HS-5 (cell line): Measurements from ENCODE around the gene SLC1A7.

Experiments used
- DNase-seq: peaks from one replicate; pipeline ENCODE4 v3.0.0-alpha.2; 2012; ENCODE audit warnings: low read depth

SLC1A7 gene

GRCh38 chr1:53133261-53134041 lies 9.0 kb downstream of the SLC1A7 start:
- DNase-seq: no peak

GRCh38 chr1:53132176-53132575 lies 10.3 kb downstream of the SLC1A7 start:
- no peak for DNase-seq

DNA sequence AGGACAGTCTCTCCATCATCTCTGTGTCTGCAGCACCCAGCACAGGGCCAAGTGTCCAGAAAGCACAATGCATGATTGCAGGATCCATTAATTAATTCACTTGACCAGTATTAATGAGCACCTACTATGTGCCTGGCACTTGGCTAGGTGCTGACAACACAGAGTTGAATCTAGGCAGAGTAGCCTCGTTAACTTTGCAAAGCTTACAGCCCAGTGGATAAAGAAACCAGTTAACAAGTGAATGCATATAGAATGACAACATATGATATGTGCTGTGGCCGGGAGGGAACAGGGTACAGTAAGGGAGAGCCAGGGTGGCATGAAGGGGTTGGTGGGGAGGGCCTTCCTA lies 10.9 kb downstream of the SLC1A7 start:
- no peak for DNase-seq

GRCh38 chr1:53130878-53131589 lies 11.4 kb downstream of the SLC1A7 start:
- no peak for DNase-seq

DNA sequence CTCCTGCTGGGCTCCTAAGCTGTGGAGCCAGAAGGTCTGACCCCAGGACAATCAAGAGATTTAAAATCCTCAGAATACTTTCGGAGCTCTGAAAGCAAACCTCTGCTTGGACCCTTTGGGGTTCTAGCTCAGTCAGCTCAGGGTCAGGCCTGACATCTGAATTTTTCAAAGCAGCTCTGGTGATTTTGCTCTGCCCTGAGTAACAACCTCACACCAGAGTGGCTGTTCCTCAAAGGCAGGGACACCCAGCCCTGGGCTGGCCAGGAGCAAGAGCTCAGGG lies 11.9 kb downstream of the SLC1A7 start:
- no peak for DNase-seq

GRCh38 chr1:53129891-53130597 lies 12.4 kb downstream of the SLC1A7 start:
- no peak for DNase-seq

DNA sequence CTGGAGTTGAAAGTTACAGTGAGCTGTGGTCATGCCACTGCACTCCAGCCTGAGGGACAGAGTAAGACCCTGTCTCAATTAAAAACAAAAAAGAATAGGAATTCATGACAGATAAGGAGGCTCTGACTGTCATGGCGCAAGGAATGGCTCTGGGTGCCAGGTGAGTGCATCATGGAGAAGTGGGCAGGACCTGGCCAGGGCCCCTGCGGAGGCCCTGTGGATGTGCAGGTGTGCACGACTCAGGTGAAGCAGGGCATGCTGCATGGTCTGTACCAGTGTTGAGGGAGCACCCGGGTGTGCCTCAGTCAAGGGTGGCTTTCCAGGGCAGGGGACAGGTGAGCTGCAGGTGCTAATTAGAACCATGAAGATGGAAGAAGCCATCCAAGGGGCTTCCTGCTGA lies 14.0 kb downstream of the SLC1A7 start:
- no peak for DNase-seq

DNA sequence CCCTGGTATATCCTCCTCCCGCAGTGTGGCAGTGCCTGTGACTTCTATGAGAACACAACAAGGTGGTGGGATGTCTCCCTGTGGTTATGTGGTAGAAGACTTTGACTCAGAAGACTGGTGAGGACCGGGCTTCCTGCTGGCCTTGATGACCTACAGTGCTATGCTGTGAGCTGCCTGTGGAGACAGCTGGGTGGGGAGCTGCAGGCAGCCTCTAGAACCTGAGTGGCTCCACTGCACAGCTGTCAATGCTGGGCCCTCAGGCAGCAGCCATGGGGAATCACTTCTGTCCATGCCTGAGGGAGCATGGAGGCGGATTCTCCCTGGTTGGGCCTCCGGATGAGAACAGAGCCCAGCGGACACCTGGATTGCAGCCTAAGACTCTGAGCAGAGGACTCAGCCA lies 14.9 kb downstream of the SLC1A7 start:
- DNase-seq: no peak

DNA sequence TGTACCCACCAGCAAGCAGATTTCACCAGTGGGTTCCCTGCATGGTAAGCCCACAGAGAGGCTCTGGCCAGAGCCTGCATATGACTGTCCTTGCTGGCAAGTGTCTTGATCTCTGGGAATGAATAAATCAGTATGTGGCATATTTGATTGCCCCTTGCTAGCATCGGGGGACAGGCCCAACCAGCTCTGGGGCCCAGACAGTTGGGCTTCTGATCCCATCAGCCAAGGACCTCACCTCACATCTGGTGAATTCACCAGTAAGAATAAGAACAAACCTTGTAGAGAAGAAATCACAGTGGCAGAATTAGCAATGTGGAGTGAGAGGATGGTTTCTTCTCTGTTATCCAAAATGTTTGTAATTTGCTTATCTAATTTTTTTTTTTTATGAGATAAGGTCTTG lies 15.9 kb downstream of the SLC1A7 start:
- DNase-seq: no peak

DNA sequence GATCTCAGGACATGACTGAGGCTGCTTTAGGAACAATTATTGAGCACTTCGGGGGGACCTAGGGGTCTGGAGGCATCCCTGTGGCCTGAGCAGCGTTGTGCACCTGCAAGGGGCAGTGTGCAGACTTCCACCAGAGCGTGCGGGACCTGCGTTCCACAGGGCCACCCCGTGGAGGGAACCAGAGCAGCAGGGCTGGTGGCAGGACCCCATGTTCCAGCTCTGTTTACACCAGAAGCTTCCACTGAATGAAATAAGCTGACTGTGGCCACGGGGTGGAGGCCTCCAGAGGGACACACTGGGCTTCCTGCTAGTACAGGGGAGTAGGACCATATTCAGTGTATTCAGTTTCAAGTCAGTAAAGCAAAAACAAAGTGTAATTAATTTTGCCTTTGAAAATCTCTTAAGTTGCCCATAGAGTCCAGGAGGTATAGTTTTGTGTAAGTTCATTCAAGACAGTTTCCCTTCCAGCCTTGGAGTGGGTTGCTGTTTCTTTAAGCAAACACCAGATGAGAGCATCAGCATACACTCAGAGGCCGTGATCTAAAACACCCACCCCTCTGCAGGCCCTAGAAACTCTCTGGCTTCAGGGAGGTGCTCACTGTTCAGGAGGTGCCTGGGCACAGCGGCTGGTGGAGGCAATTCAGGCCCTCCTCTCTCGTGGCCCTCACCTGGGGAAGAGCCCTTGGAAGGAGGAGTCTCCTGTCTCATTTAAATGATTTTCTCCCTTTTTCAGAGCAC lies 16.6 kb downstream of the SLC1A7 start:
- DNase-seq: no peak

DNA sequence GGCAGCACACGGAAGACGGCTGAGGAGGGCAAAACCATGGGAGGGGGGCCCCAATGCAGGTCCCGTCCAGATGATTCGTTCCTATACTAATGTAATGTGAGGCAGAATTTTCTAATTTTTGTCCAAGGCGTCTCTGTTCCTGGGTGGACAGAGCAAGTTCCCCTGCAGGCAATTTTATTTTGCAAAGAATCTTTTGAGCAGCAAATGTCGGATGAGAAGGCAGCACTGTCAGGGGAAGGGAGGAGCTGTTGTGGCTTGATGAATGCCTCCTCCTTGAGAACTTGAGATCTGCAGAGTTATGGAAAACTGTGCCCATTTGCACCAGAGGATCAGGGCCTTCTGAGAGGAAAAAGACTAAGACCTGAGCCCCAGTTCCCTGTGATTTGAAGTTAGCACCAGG lies 17.3 kb downstream of the SLC1A7 start:
- no peak for DNase-seq

GRCh38 chr1:53123453-53124140 lies 18.8 kb downstream of the SLC1A7 start:
- no peak for DNase-seq

DNA sequence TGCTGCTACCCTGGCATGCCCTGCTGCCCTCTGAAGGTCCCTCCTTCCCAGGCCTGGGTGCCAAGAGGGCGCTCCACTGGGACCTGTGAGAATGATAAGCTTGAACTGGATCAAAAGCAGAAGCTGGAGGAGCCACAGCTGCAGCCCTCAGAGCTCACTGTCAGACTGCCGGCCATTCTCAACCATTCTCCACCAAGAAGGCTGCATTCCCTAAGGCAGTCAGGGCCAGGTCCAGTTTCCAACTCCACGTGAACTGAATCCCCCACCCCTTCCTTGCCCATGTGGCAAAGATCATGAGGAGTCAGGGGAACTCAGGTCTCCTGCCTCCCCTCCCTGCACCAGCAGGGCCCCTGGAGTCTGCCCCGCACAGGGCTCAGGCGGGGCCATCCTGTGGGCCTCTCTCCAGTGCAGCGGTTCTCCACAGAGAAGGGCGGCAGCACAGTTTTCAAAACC lies 19.5 kb downstream of the SLC1A7 start:
- DNase-seq: no peak

DNA sequence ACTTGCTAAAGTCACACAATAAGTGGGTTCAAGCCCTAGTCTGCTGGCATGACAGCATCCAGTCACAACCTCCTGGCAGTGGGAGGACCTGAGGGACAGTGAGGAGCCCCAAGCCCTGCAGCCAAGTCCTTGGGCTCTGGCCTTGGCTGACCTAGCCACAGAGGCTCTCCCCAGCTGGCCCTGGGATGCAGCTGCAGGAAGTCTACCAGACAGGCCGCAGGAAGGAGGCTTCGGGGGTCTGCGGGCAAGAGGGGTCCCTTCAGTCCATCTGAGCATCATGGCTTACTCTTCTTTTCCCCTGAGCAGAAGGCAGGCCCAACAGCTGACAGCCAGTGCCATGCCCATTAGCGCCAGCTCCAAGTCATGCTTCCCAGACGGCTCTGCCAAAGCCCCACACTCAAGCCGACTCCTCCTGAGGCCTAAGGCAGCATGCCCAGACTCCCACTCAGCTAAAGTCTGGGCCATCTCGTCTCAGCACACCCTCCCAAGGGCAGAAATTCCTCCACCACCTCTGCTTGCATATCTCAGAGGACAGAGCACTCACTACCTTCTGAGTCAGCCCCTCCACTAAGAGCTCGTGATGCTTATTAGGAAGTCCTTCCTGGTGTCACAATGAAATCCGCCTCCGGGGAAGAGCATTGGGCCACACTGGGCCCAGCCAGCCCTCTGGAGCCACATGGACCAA lies 20.1 kb downstream of the SLC1A7 start:
- no peak for DNase-seq

DNA sequence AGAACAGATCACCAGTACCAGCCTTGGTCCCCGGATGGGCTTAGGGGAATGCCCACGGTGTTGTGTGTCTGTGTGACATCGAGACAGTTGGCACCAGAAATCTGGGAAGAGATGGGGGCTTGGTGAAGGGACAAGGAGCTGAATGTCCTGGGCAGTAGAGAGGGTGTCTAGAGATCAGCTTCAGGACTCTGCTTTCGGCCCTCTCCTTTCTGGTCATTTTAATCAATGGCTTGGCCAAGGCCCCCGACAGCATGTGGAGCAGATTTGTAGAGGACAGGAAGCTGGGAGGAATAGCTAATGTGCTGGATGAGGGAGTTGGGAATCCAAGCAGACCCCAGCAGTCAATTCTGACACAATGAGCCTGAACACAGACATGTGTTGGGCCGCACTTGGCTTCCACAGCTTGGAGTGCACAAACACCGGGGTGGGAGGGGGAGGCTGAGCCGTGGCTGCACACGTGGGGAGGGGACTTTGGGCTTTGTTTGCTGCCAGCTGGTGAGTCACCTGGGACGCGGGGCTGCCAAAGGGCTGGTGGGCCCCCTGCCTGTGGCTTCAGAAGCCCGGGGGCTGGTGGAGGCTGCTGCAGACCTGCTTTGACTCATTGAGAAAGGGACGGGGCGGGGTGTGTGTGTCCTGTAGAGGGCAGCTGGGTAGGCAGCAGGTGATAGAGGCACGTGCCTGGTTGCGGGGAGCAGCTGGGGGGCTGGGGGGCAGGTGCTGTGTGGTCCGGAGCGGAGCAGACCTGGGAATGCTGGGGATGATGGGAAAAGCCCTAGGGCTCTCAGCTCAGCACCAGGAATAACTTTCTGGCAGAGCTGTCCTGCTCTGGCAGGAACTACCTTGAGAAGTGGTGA lies 20.9 kb downstream of the SLC1A7 start:
- no peak for DNase-seq

DNA sequence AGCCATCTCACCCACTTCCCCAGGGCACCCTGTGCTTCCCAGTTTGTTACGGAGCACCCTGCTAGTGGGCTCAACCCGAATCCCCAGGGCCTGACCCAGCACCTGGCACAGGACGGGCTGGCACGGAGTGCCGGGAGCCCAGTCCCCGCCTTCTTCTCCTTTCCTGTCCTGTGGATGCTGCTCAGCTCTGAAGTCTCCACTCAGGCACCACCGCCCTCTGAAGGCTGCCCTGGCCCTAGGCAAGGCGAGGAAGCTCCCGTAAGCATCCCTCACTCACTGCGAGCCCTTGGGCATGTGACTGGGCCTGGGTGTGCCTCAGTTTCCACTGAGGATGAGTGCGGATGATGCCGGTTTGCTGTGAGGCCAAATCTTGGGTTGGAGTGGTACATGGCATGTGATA lies 21.8 kb downstream of the SLC1A7 start:
- DNase-seq: no peak

GRCh38 chr1:53117836-53118235 lies 24.6 kb downstream of the SLC1A7 start:
- no peak for DNase-seq

GRCh38 chr1:53116933-53117600 lies 25.4 kb downstream of the SLC1A7 start:
- DNase-seq: no peak

GRCh38 chr1:53116307-53116810 lies 26.1 kb downstream of the SLC1A7 start:
- DNase-seq: no peak
